Common myeloid progenitor, CD34-positive (primary cell): ENCODE results near the gene MDC1.

Source experiments
- CTCF ChIA-PET: fragments of 350-600 bp; sonication (Branson Sonifier 250); formaldehyde crosslinking; loops from one replicate; lab custom pipeline; 2021; ENCODE audit warnings: antibody characterized with exemption; lab: Charles Lee
- POLR2A ChIA-PET: fragments of 350-600 bp; sonication (Branson Sonifier 250); formaldehyde crosslinking; loops from one replicate; lab custom pipeline; 2021; ENCODE audit warnings: antibody characterized with exemption; lab: Charles Lee
- DNase-seq, 3 donors: peaks; one replicate each; pipeline versions ENCODE4 v3.0.0 to v3.0.0-alpha.2; 2013
- H3K27ac ChIP-seq, 2 experiments: 1 replicate in 1 of 2; 2 replicates in 1 of 2; pipeline ENCODE4 v1.7.0; 2013; ENCODE audit warnings: inconsistent platforms in 2 of 2, low read length in 2 of 2, mild to moderate bottlenecking in 2 of 2, low read depth in 1 of 2, moderate library complexity in 1 of 2; ENCODE audit not compliant: severe bottlenecking in 2 of 2, insufficient read depth in 1 of 2, poor library complexity in 1 of 2
- H3K27me3 ChIP-seq, 5 experiments: replicated peaks in 2 of 5; 1 replicate in 3 of 5; 2 replicates in 2 of 5; pipeline versions ENCODE4 v1.6.1 to v1.7.0; 2013; ENCODE audit warnings: low read length in 4 of 5, mild to moderate bottlenecking in 2 of 5, moderate library complexity in 2 of 5, inconsistent platforms in 1 of 5; ENCODE audit not compliant: insufficient read depth in 5 of 5, control insufficient read depth in 4 of 5
- H3K36me3 ChIP-seq, 4 experiments: 1 replicate in 2 of 4; 2 replicates in 2 of 4; pipeline versions ENCODE4 v1.6.1 to v1.7.0; 2013; ENCODE audit warnings: low read length in 3 of 4, control low read depth in 1 of 4, mild to moderate bottlenecking in 1 of 4; ENCODE audit not compliant: control insufficient read depth in 4 of 4, insufficient read depth in 4 of 4
- H3K4me1 ChIP-seq, 4 experiments: 1 replicate in 3 of 4; 2 replicates in 1 of 4; pipeline versions ENCODE4 v1.6.1 to v1.7.1; 2013; ENCODE audit warnings: low read length in 3 of 4, mild to moderate bottlenecking in 3 of 4, control low read depth in 1 of 4, inconsistent platforms in 1 of 4, moderate library complexity in 1 of 4; ENCODE audit not compliant: control insufficient read depth in 4 of 4, insufficient read depth in 4 of 4; ENCODE audit errors: control extremely low read depth in 1 of 4
- H3K4me3 ChIP-seq, 7 experiments: 1 replicate in 4 of 7; 2 replicates in 3 of 7; pipeline versions ENCODE4 v1.5.1 to v1.7.0; 2013; ENCODE audit warnings: mild to moderate bottlenecking in 7 of 7, low read length in 6 of 7, moderate library complexity in 6 of 7, inconsistent platforms in 2 of 7, low read depth in 2 of 7, control low read depth in 1 of 7; ENCODE audit not compliant: insufficient read depth in 4 of 7, control insufficient read depth in 1 of 7; ENCODE audit errors: extremely low read depth in 1 of 7
- H3K9me3 ChIP-seq, 5 experiments: 1 replicate in 4 of 5; 2 replicates in 1 of 5; pipeline versions ENCODE4 v1.6.1 to v1.7.1; 2013; ENCODE audit warnings: low read length in 4 of 5, mild to moderate bottlenecking in 2 of 5, inconsistent platforms in 1 of 5, low read depth in 1 of 5, moderate library complexity in 1 of 5; ENCODE audit not compliant: control insufficient read depth in 4 of 5, insufficient read depth in 2 of 5; ENCODE audit errors: control extremely low read depth in 1 of 5
- WGBS: methylation state at CpG from one replicate; pipeline ENCODE4 v1.1.5; 2013; ENCODE audit not compliant: insufficient coverage; 5-methylcytosine and 5-hydroxymethylcytosine counted together

Gene MDC1

GRCh38 chr6:30700340-30700739 is 16.7 kb downstream of the MDC1 start:
- no peaks in the 10 kb centered on the region for H3K9me3 ChIP-seq
- ChIA-PET CTCF (interaction anchor here (1.0 to 2.5 kb wide), 2 partner anchors 19 to 22 kb away, joined by 3 to 9 read pairs; no protein-coding TSS in a partner anchor), POLR2A (no interaction called here)
- 63% methylated on average over 2 of the region's 4 CpGs for WGBS
- H3K4me1 ChIP-seq, result no peaks in the 10 kb centered on the region
- H3K27me3 ChIP-seq, result no peaks in the 10 kb centered on the region
- no peak overlapping the region for H3K27ac ChIP-seq
- H3K4me3 ChIP-seq, result no peak overlapping the region
- no peak for DNase-seq
- peaks cover 10 to 33% (median 30%) of the 10 kb centered on the region in 4 experiments for H3K36me3 ChIP-seq

GRCh38 chr6:30696432-30696831 is 20.6 kb downstream of the MDC1 start:
- Histone ChIP-seq H3K27me3 (no peaks in the 10 kb centered on the region), H3K4me1 (peaks cover 0 to 2% (median under 1%) of the 10 kb centered on the region in 4 experiments), H3K27ac (no peak overlapping the region), H3K9me3 (no peaks in the 10 kb centered on the region), H3K4me3 (no peak overlapping the region), H3K36me3 (peaks cover 2 to 7% (median 6%) of the 10 kb centered on the region in 4 experiments)
- WGBS, result 100% methylated on average over 3 of the region's 5 CpGs
- DNase-seq, result no peak
- ChIA-PET POLR2A (no interaction called here), CTCF (interaction anchor here (1.3 kb wide), 1 partner anchor 17 kb away, joined by 4 read pairs; no protein-coding TSS in a partner anchor)

- DNase-seq, result peak in 1 of 3 donors; percentile 23
- no peaks in the 10 kb centered on the region for H3K9me3 ChIP-seq
- 76% methylated on average over 2 of the region's 8 CpGs for WGBS
- H3K4me1 ChIP-seq, result peaks cover 12 to 42% (median 38%) of the 10 kb centered on the region in 4 experiments
- H3K27me3 ChIP-seq, result no peaks in the 10 kb centered on the region
- POLR2A ChIA-PET, result interaction anchor here (1.0 kb wide), 1 partner anchor 9 kb away, joined by 3 read pairs; no protein-coding TSS in a partner anchor
- CTCF ChIA-PET, result interaction anchor here (1.1 to 5.2 kb wide), 6 partner anchors 11 to 64 kb away, joined by 4 to 37 read pairs (median 8); partner anchors contain the start of genes ATAT1 and MDC1
- H3K4me3 ChIP-seq, result peak overlapping the region; percentile 83 to 96 (median 86)
- H3K36me3 ChIP-seq, result peaks cover 0 to 4% (median 0%) of the 10 kb centered on the region in 4 experiments
- H3K27ac ChIP-seq, result peak overlapping the region in 1 of 2 experiments; percentile 59
Measured at GRCh38 chr6:30691208-30691847, 25.8 kb downstream of the MDC1 start.

GRCh38 chr6:30690403-30691207 is 26.5 kb downstream of the MDC1 start, which contains the start of gene NRM:
Gene NRM (minus strand): TSS chr6:30690984. CDS start chr6:30690974, 10 bp downstream.
- DNase-seq, result peak; percentile 51 to 61 (median 60)
- Histone ChIP-seq H3K27ac (peak within 1 kb of the TSS in 1 of 2 experiments; percentile 59), H3K4me3 (peak within 1 kb of the TSS; percentile 83 to 96 (median 86)), H3K9me3 (no peaks in the 10 kb centered on the region), H3K36me3 (peaks cover 0 to 4% (median 0%) of the 10 kb centered on the region in 4 experiments), H3K4me1 (peaks cover 12 to 49% (median 44%) of the 10 kb centered on the region in 4 experiments), H3K27me3 (no peaks in the 10 kb centered on the region)
- under 1% methylated on average over 38 of the region's 40 CpGs for WGBS
- CTCF ChIA-PET, result interaction anchor here (1.0 to 5.2 kb wide), 8 partner anchors 11 to 64 kb away, joined by 3 to 37 read pairs (median 8); partner anchors contain the start of genes ATAT1 and MDC1
- POLR2A ChIA-PET, result interaction anchor here (0.8 to 1.2 kb wide), 3 partner anchors 8 to 76 kb away, joined by 3 to 9 read pairs (median 3); no protein-coding TSS in a partner anchor

- POLR2A ChIA-PET, result interaction anchor here (0.8 to 1.2 kb wide), 2 partner anchors 31 to 38 kb away, joined by 3 to 9 read pairs; no protein-coding TSS in a partner anchor
- Histone ChIP-seq H3K4me1 (peaks cover 15 to 56% (median 50%) of the 10 kb centered on the region in 4 experiments), H3K27ac (peak overlapping the region in 1 of 2 experiments; percentile 59), H3K4me3 (peak overlapping the region in 6 of 7 experiments; percentile 83 to 96 (median 86)), H3K27me3 (no peaks in the 10 kb centered on the region), H3K36me3 (peaks cover 0 to 8% (median 0%) of the 10 kb centered on the region in 4 experiments), H3K9me3 (no peaks in the 10 kb centered on the region)
- no peak for DNase-seq
- WGBS, result 46% methylated on average over 4 of the region's 4 CpGs
- CTCF ChIA-PET, result interaction anchor here (1.0 to 5.2 kb wide), 6 partner anchors 10 to 33 kb away, joined by 3 to 37 read pairs (median 8); partner anchors contain the start of gene MDC1
Measured at GRCh38 chr6:30689985-30690384, 27.1 kb downstream of the MDC1 start.

GRCh38 chr6:30689022-30689865 is 27.8 kb downstream of the MDC1 start:
- Histone ChIP-seq H3K4me3 (peak overlapping the region in 3 of 7 experiments; percentile 83 to 86 (median 86)), H3K36me3 (peaks cover 0 to 9% (median 0%) of the 10 kb centered on the region in 4 experiments), H3K27me3 (no peaks in the 10 kb centered on the region), H3K4me1 (peaks cover 16 to 59% (median 55%) of the 10 kb centered on the region in 4 experiments), H3K27ac (peak overlapping the region in 1 of 2 experiments; percentile 59), H3K9me3 (no peaks in the 10 kb centered on the region)
- DNase-seq, result no peak
- ChIA-PET CTCF (interaction anchor here (0.9 to 5.2 kb wide), 16 partner anchors 9 to 145 kb away, joined by 3 to 37 read pairs (median 4); partner anchors contain the start of genes MDC1 and TUBB), POLR2A (interaction anchor here (0.5 to 1.2 kb wide), 4 partner anchors 28 to 110 kb away, joined by 3 to 9 read pairs (median 3); no protein-coding TSS in a partner anchor)
- 88% methylated on average over 9 of the region's 11 CpGs for WGBS
